Epithelial cell of esophagus (primary cell): ENCODE results near the gene DEF6.
"Not testable (repeated sequence)": the region's sequence is repeated elsewhere in the genome, so short reads cannot be mapped to it uniquely, and the experiment has no call there.

Experiments used
- DNase-seq: peaks from one replicate; pipeline ENCODE4 v3.0.0; 2010; ENCODE audit warnings: low read depth
- H3K4me3 ChIP-seq: 2 replicates; pipeline ENCODE4 v1.5.1; 2011; ENCODE audit warnings: mild to moderate bottlenecking, low read length, control low read depth
- CTCF ChIP-seq: IDR thresholded peaks from 2 replicates; pipeline ENCODE4 v1.5.1; 2011; ENCODE audit warnings: low read depth, mild to moderate bottlenecking, low read length, control low read depth, inconsistent platforms; ENCODE audit not compliant: insufficient read depth; ENCODE audit errors: missing control alignments

DEF6 gene

GRCh38 chr6:35320031-35320410 lies 22.4 kb downstream of the DEF6 start:
- no peak overlapping the region for H3K4me3 ChIP-seq
- DNase-seq, result no peak
- TF ChIP-seq CTCF, result no peak

GRCh38 chr6:35321091-35321490 lies 23.5 kb downstream of the DEF6 start:
- no peak for TF ChIP-seq CTCF

GRCh38 chr6:35327349-35328027 lies 29.9 kb downstream of the DEF6 start:
- DNase-seq, result peak; percentile 68
- TF ChIP-seq CTCF, result peak; percentile 72
- H3K4me3 ChIP-seq, result no peak overlapping the region

More at GRCh38 chr6:35321091-35321490, 23.5 kb downstream of the DEF6 start:
- no peak overlapping the region for H3K4me3 ChIP-seq
- no peak for DNase-seq

- no peak for DNase-seq
- H3K4me3 ChIP-seq, result no peak overlapping the region
- no peak for TF ChIP-seq CTCF
Observed at GRCh38 chr6:35328108-35328723, 30.6 kb downstream of the DEF6 start.

GRCh38 chr6:35328965-35329364 lies 31.3 kb downstream of the DEF6 start:
- not testable (repeated sequence) for H3K4me3 ChIP-seq, DNase-seq

- no peak for DNase-seq
- H3K4me3 ChIP-seq, result no peak overlapping the region
- TF ChIP-seq CTCF, result no peak
Observed at GRCh38 chr6:35330541-35331119, 33.0 kb downstream of the DEF6 start.

GRCh38 chr6:35332074-35332887 lies 34.7 kb downstream of the DEF6 start:
- TF ChIP-seq CTCF, result peak; percentile 20
- peak; percentile 79 for DNase-seq
- H3K4me3 ChIP-seq, result not testable (repeated sequence)
